GM06990 (cell line): ENCODE measurements around the gene SLC35B2.

Experiments
- DNase-seq: peaks from one replicate; pipeline ENCODE4 v3.0.0-alpha.2; 2011; ENCODE audit not compliant: insufficient read length; ENCODE audit errors: extremely low read depth
- H3K27me3 ChIP-seq: replicated peaks from 2 replicates; pipeline ENCODE4 v1.6.0; 2011; ENCODE audit warnings: low read length; ENCODE audit not compliant: control insufficient read depth, insufficient read depth
- H3K36me3 ChIP-seq: 2 replicates; pipeline ENCODE4 v1.5.1; 2011; ENCODE audit warnings: low read length; ENCODE audit not compliant: control insufficient read depth, insufficient read depth
- H3K4me3 ChIP-seq: replicated peaks from 2 replicates; pipeline ENCODE4 v1.5.1; 2011; ENCODE audit warnings: low read depth, mild to moderate bottlenecking, control low read depth, low read length
- CTCF ChIP-seq: IDR thresholded peaks from 2 replicates; pipeline ENCODE4 v1.5.1; 2011; ENCODE audit warnings: low read length, control low read depth, mild to moderate bottlenecking, inconsistent platforms; ENCODE audit not compliant: insufficient read depth, poor library complexity, severe bottlenecking

Gene SLC35B2

GRCh38 chr6:44222486-44223318 is 34.6 kb downstream of the SLC35B2 start:
- H3K27me3 ChIP-seq = no peaks in the 10 kb centered on the region
- DNase-seq = no peak
- H3K36me3 ChIP-seq = 0 out of 2 replicates have a peak, but pooled peaks cover 2% of the 10 kb centered on the region
- no peak for TF ChIP-seq CTCF
- H3K4me3 ChIP-seq = peak overlapping the region; percentile 73

GRCh38 chr6:44221961-44222335 is 35.4 kb downstream of the SLC35B2 start:
- H3K4me3 ChIP-seq = no peak overlapping the region
- no peak for TF ChIP-seq CTCF
- no peak for DNase-seq

GRCh38 chr6:44221291-44221960 is 35.9 kb downstream of the SLC35B2 start:
- Histone ChIP-seq H3K27me3 (no peaks in the 10 kb centered on the region), H3K4me3 (no peak overlapping the region), H3K36me3 (no peaks in the 10 kb centered on the region)
- peak; percentile 98 for TF ChIP-seq CTCF
- peak; percentile 76 for DNase-seq

More at GRCh38 chr6:44221961-44222335, 35.4 kb downstream of the SLC35B2 start:
- Histone ChIP-seq H3K27me3 (no peaks in the 10 kb centered on the region), H3K36me3 (no peaks in the 10 kb centered on the region)

- TF ChIP-seq CTCF = no peak
- no peaks in the 10 kb centered on the region for H3K27me3 ChIP-seq
- H3K36me3 ChIP-seq = no peaks in the 10 kb centered on the region
- no peak overlapping the region for H3K4me3 ChIP-seq
- no peak for DNase-seq
These were observed 36.4 kb downstream of the SLC35B2 start for GRCh38 chr6:44220913-44221290.

- DNase-seq = no peak
- Histone ChIP-seq H3K4me3 (peak overlapping the region; percentile 70), H3K27me3 (no peaks in the 10 kb centered on the region), H3K36me3 (no peaks in the 10 kb centered on the region)
- TF ChIP-seq CTCF = no peak
These were observed 37.2 kb downstream of the SLC35B2 start for GRCh38 chr6:44219815-44220784.
